H9 (cell line): Measurements from ENCODE around the gene ETF1. TPM values are rescaled to one million over a fixed set of nuclear protein-coding genes. Genes with fewer than 3 reads are reported as not detected.

Source experiments
- DNase-seq: peaks from one replicate; pipeline ENCODE4 v3.0.0-alpha.2; 2017
- H2AFZ ChIP-seq: one replicate; pipeline ENCODE4 v1.6.1; 2013; ENCODE audit warnings: mild to moderate bottlenecking, low read length, control low read depth, moderate library complexity
- H2AK5ac ChIP-seq: 2 replicates; pipeline ENCODE4 v1.6.1; 2013; ENCODE audit warnings: low read length, control low read depth, mixed read lengths; ENCODE audit not compliant: insufficient read length
- H2BK120ac ChIP-seq: one replicate; pipeline ENCODE4 v1.6.1; 2013; ENCODE audit warnings: low read depth, mild to moderate bottlenecking, low read length, control low read depth, inconsistent platforms; ENCODE audit not compliant: poor library complexity, severe bottlenecking
- H2BK12ac ChIP-seq: 2 replicates; pipeline ENCODE4 v1.6.1; 2013; ENCODE audit warnings: low read length, control low read depth, mixed read lengths, low read depth; ENCODE audit not compliant: insufficient read length
- H2BK15ac ChIP-seq: 2 replicates; pipeline ENCODE4 v1.6.1; 2013; ENCODE audit warnings: low read depth, low read length, control low read depth
- H2BK20ac ChIP-seq: one replicate; pipeline ENCODE4 v1.6.1; 2013; ENCODE audit warnings: low read depth, mild to moderate bottlenecking, low read length, control low read depth, inconsistent platforms; ENCODE audit not compliant: poor library complexity, severe bottlenecking
- H2BK5ac ChIP-seq: 2 replicates; pipeline ENCODE4 v1.6.1; 2013; ENCODE audit warnings: low read length, control low read depth, mixed read lengths; ENCODE audit not compliant: insufficient read length
- H3K14ac ChIP-seq: 2 replicates; pipeline ENCODE4 v1.6.1; 2013; ENCODE audit warnings: low read length, control low read depth; ENCODE audit not compliant: insufficient read depth
- H3K18ac ChIP-seq: 2 replicates; pipeline ENCODE4 v1.6.1; 2013; ENCODE audit warnings: low read depth, mild to moderate bottlenecking, mixed read lengths, low read length, control low read depth; ENCODE audit not compliant: insufficient read length
- H3K23ac ChIP-seq: 2 replicates; pipeline ENCODE4 v1.6.1; 2013; ENCODE audit warnings: low read length, control low read depth, mixed read lengths, low read depth; ENCODE audit not compliant: insufficient read length
- H3K23me2 ChIP-seq: 2 replicates; pipeline ENCODE4 v1.6.1; 2013; ENCODE audit warnings: low read depth, mild to moderate bottlenecking, mixed read lengths, low read length, control low read depth; ENCODE audit not compliant: insufficient read length, poor library complexity, severe bottlenecking
- H3K27ac ChIP-seq: 2 replicates; pipeline ENCODE4 v1.5.1; 2013; ENCODE audit warnings: low read length, control low read depth, mixed read lengths, low read depth; ENCODE audit not compliant: insufficient read length
- H3K27me3 ChIP-seq: 2 replicates; pipeline ENCODE4 v1.6.1; 2013; ENCODE audit warnings: low read length, control low read depth, inconsistent platforms; ENCODE audit not compliant: insufficient read depth
- H3K4ac ChIP-seq: 2 replicates; pipeline ENCODE4 v1.6.1; 2013; ENCODE audit warnings: low read depth, mild to moderate bottlenecking, control low read depth, inconsistent platforms, low read length, moderate library complexity
- H3K4me1 ChIP-seq: 2 replicates; pipeline ENCODE4 v1.6.1; 2013; ENCODE audit warnings: low read length, control low read depth, inconsistent platforms; ENCODE audit not compliant: insufficient read depth
- H3K4me2 ChIP-seq: 2 replicates; pipeline ENCODE4 v1.6.1; 2013; ENCODE audit warnings: low read length, control low read depth, mixed read lengths; ENCODE audit not compliant: insufficient read length, insufficient read depth
- H3K56ac ChIP-seq: 2 replicates; pipeline ENCODE4 v1.6.1; 2013; ENCODE audit warnings: low read depth, mild to moderate bottlenecking, mixed read lengths, low read length, control low read depth; ENCODE audit not compliant: insufficient read length
- H3K79me1 ChIP-seq: 2 replicates; pipeline ENCODE4 v1.6.1; 2013; ENCODE audit warnings: low read depth, mild to moderate bottlenecking, moderate library complexity, low read length, control low read depth, inconsistent platforms; ENCODE audit not compliant: insufficient read depth, poor library complexity, severe bottlenecking
- H3K79me2 ChIP-seq: 2 replicates; pipeline ENCODE4 v1.6.1; 2013; ENCODE audit warnings: low read length, control low read depth, inconsistent platforms; ENCODE audit not compliant: insufficient read depth
- H3K9ac ChIP-seq: 2 replicates; pipeline ENCODE4 v1.6.1; 2013; ENCODE audit warnings: low read length, control low read depth, mixed read lengths; ENCODE audit not compliant: insufficient read length; ENCODE audit errors: extremely low read depth
- H3K9me3 ChIP-seq: one replicate; pipeline ENCODE4 v1.6.1; 2013; ENCODE audit warnings: low read depth, low read length, inconsistent platforms; ENCODE audit not compliant: control insufficient read depth
- H3T11ph ChIP-seq: one replicate; pipeline ENCODE4 v1.6.1; 2013; ENCODE audit warnings: mild to moderate bottlenecking, low read length, control low read depth, inconsistent platforms
- H4K20me1 ChIP-seq: one replicate; pipeline ENCODE4 v1.6.1; 2013; ENCODE audit not compliant: control insufficient read depth, insufficient read length, insufficient read depth
- H4K5ac ChIP-seq: 2 replicates; pipeline ENCODE4 v1.6.1; 2013; ENCODE audit warnings: low read depth, mild to moderate bottlenecking, mixed read lengths, low read length, control low read depth; ENCODE audit not compliant: insufficient read length
- H4K8ac ChIP-seq: replicated peaks from 2 replicates; pipeline ENCODE4 v1.6.1; 2013; ENCODE audit warnings: low read length, control low read depth, mixed read lengths, low read depth; ENCODE audit not compliant: insufficient read length
- H4K91ac ChIP-seq: 2 replicates; pipeline ENCODE4 v1.6.1; 2013; ENCODE audit warnings: low read depth, mild to moderate bottlenecking, moderate library complexity, mixed read lengths, low read length, control low read depth; ENCODE audit not compliant: insufficient read length
- H3K27ac Mint-ChIP-seq, 3 experiments: 2 replicates in 2 of 3; 3 replicates in 1 of 3; pipeline ENCODE4 v1.8.0; 2020 to 2021; ENCODE audit warnings: mixed read lengths in 3 of 3, mild to moderate bottlenecking in 1 of 3, moderate library complexity in 1 of 3
- H3K27me3 Mint-ChIP-seq: 2 replicates; pipeline ENCODE4 v1.8.0; 2021; ENCODE audit warnings: low read depth, mild to moderate bottlenecking, moderate library complexity, mixed read lengths
- H3K36me3 Mint-ChIP-seq, 3 experiments: 2 replicates in 2 of 3; 3 replicates in 1 of 3; pipeline ENCODE4 v1.8.0; 2020 to 2021; ENCODE audit warnings: low read depth in 3 of 3, mixed read lengths in 3 of 3; ENCODE audit not compliant: insufficient read depth in 1 of 3
- H3K4me1 Mint-ChIP-seq, 2 experiments: 2 replicates each; pipeline ENCODE4 v1.8.0; 2020; ENCODE audit warnings: mixed read lengths in 2 of 2
- H3K4me3 Mint-ChIP-seq, 2 experiments: 2 replicates in 1 of 2; 3 replicates in 1 of 2; pipeline ENCODE4 v1.8.0; 2020 to 2021; ENCODE audit warnings: mild to moderate bottlenecking in 2 of 2, mixed read lengths in 2 of 2, moderate library complexity in 1 of 2
- H3K9me3 Mint-ChIP-seq, 2 experiments: 2 replicates in 1 of 2; 3 replicates in 1 of 2; pipeline ENCODE4 v1.8.0; 2020; ENCODE audit warnings: mild to moderate bottlenecking in 2 of 2, mixed read lengths in 2 of 2, moderate library complexity in 1 of 2
- WGBS: extraction: QIAGEN DNeasy Blood & Tissue Kit; methylation state at CpG from one replicate; pipeline ENCODE4 v1.1.7; 2013; ENCODE audit warnings: missing lambda C conversion rate, low lambda C conversion rate, mixed read lengths; ENCODE audit not compliant: insufficient read length; ENCODE audit errors: extremely low coverage; 5-methylcytosine and 5-hydroxymethylcytosine counted together
- total RNA-seq: library from RNA; stranded (reverse); gene quantifications from 2 replicates; pipeline ENCODE4 v1.2.1, GENCODE V29; 2021
- TF ChIP-seq, protein P1 (sequence below): fragments of 200-600 bp; sonication (generic); conservative IDR thresholded peaks from 3 replicates; pipeline ENCODE4 v1.8.0; 2021; ENCODE audit warnings: antibody characterized with exemption, mild to moderate bottlenecking

The ETF1 gene
- total RNA-seq, 1 experiment from 2014 or later, result 175 TPM

DNA sequence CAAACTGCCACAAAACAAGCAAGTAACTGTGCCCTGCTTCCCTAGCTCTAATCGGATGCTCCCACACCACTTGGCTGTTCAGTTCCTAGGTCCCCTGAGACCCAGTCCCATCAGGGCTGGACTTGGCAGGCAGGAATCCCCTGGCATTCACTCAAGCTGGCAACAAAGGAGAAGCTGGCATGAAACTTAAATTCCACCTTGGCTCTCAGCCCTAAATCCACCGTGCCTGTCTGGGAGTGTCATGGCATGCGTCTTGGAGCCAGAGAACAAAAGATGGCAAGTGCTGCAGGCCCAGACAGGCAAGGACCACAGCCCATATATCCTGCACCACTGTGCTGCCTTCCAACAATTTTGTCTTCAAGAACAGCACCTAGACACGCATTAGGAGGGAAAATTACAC is 38.2 kb downstream of the ETF1 start:
- no peaks in the 10 kb centered on the region for H3K79me2 ChIP-seq
- no peaks in the 10 kb centered on the region for H3K9me3 ChIP-seq
- H3K27me3 ChIP-seq, result no peaks in the 10 kb centered on the region
- no peak for DNase-seq
- no peaks in the 10 kb centered on the region for H4K20me1 ChIP-seq
- H3K23ac ChIP-seq, result no peak overlapping the region
- no peak overlapping the region for H3K56ac ChIP-seq
- Mint-ChIP-seq H3K27ac (peak overlapping the region in 2 of 3 experiments; percentile 23 to 61; a peak in 1 of 7 replicates), H3K4me3 (no peak overlapping the region), H3K9me3 (no peaks in the 10 kb centered on the region), H3K4me1 (peaks cover 14 to 19% of the 10 kb centered on the region in 2 experiments), H3K27me3 (no peaks in the 10 kb centered on the region), H3K36me3 (peaks cover 17 to 32% (median 23%) of the 10 kb centered on the region in 3 experiments; a peak in 6 of 7 replicates)
- no peak overlapping the region for H3T11ph ChIP-seq
- H2BK15ac ChIP-seq, result no peak overlapping the region
- WGBS, result no CpG with 5 or more reads among the region's 4 CpGs
- no peak overlapping the region for H4K5ac ChIP-seq
- no peak overlapping the region for H2BK12ac ChIP-seq
- H3K4ac ChIP-seq, result no peak overlapping the region
- no peak overlapping the region for H2AFZ ChIP-seq
- TF ChIP-seq, protein P1, sequence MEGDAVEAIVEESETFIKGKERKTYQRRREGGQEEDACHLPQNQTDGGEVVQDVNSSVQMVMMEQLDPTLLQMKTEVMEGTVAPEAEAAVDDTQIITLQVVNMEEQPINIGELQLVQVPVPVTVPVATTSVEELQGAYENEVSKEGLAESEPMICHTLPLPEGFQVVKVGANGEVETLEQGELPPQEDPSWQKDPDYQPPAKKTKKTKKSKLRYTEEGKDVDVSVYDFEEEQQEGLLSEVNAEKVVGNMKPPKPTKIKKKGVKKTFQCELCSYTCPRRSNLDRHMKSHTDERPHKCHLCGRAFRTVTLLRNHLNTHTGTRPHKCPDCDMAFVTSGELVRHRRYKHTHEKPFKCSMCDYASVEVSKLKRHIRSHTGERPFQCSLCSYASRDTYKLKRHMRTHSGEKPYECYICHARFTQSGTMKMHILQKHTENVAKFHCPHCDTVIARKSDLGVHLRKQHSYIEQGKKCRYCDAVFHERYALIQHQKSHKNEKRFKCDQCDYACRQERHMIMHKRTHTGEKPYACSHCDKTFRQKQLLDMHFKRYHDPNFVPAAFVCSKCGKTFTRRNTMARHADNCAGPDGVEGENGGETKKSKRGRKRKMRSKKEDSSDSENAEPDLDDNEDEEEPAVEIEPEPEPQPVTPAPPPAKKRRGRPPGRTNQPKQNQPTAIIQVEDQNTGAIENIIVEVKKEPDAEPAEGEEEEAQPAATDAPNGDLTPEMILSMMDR, result no peak
- H3K4me1 ChIP-seq, result no peaks in the 10 kb centered on the region
- no peak overlapping the region for H3K27ac ChIP-seq
- no peaks in the 10 kb centered on the region for H3K79me1 ChIP-seq
- H3K18ac ChIP-seq, result no peak overlapping the region
- H2BK20ac ChIP-seq, result no peak overlapping the region
- no peak overlapping the region for H3K9ac ChIP-seq
- no peak overlapping the region for H3K4me2 ChIP-seq
- H3K14ac ChIP-seq, result no peak overlapping the region
- H4K91ac ChIP-seq, result no peak overlapping the region
- H2AK5ac ChIP-seq, result no peak overlapping the region
- no peaks in the 10 kb centered on the region for H3K23me2 ChIP-seq
- no peak overlapping the region for H2BK120ac ChIP-seq
- no peak overlapping the region for H2BK5ac ChIP-seq
- H4K8ac ChIP-seq, result no peak overlapping the region
